Activated CD4-positive, alpha-beta T cell treated with anti-CD3 and anti-CD28 coated beads for 24 hours (primary cell): Measurements from ENCODE around the gene PPP2R2B.

Experiments used
- DNase-seq, 2 donors: peaks; one replicate each; pipeline ENCODE4 v3.0.0-alpha.2; 2020; ENCODE audit warnings: low read depth in 2 of 2

PPP2R2B gene

GRCh38 chr5:146878476-146879172 is at the start of gene PPP2R2B:
TSS of gene PPP2R2B (minus strand) at chr5:146878757.
- DNase-seq, result peak in 1 of 2 donors; percentile 27

- DNase-seq, result no peak
These were observed 45.6 kb upstream of the PPP2R2B start for GRCh38 chr5:146924132-146924531.

DNA sequence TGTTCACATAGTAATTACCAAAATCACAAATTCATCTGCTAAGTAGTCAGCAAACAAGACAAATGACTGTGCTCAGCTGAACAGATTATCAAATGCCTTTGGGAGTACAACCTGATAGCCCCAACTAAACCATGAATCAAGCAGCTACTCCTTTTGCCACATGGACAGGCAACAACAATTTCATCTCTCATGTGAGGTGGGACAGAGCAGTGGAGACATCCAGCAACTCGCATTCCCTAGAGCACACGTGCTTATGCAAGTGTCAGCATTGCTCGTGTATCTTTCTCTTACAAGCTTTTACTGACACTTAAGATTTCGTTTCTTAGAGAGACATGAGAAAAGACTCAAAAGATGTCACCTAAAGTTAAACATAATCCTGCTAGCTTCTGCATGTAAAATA is 42.7 kb upstream of the PPP2R2B start:
- no peak for DNase-seq

DNA sequence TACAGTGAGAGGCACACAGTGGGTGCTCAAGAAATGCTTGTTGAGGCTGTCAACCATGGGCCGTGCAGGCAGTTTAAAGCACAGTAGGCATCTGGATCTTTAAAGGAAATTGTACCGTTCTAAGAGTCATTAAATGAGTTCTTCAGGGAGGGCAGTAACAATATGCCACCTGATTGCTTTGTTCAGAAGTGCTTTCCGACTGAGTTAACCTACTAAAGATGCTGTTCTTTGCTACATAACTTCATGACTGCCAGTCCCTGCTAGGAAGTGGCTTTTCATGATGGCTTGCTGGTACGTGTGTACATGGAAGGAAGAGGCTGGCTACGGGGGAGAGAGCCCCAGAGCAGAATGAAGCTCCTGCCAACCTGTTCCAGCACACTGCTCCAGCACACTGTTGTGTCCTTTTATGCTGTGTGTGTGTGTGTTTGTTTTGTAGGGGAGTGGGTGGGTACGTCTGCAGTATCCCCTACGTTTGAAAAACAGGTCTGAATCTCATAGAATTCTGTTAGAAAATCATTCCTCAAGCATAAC is 41.9 kb upstream of the PPP2R2B start:
- DNase-seq, result no peak

- no peak for DNase-seq
These were observed 40.7 kb upstream of the PPP2R2B start for GRCh38 chr5:146919304-146919703.

- no peak for DNase-seq
These were observed 39.4 kb upstream of the PPP2R2B start for GRCh38 chr5:146917931-146918330.

GRCh38 chr5:146912874-146913273 is 34.3 kb upstream of the PPP2R2B start:
- DNase-seq, result no peak

DNA sequence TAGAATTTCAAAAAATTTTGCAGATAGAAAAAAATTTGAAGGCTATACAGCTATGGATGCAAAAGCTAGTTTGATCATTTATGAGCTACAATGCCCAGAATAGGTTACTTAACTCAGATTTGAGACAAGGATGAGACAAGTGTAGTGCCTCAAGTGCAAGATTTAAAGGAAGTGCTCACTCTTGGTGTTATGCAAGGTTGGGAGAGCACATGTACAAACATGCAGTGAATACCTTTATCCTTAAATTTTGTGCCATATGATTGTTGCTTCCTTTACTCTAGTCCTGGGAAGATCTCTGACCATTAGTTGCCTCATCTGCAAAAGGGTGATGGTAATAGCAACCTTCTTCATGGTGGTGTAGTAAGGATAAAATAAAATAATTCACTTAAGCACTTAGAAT is 31.7 kb upstream of the PPP2R2B start:
- DNase-seq, result no peak

- no peak for DNase-seq
These were observed 30.9 kb upstream of the PPP2R2B start for GRCh38 chr5:146909255-146910068.

DNA sequence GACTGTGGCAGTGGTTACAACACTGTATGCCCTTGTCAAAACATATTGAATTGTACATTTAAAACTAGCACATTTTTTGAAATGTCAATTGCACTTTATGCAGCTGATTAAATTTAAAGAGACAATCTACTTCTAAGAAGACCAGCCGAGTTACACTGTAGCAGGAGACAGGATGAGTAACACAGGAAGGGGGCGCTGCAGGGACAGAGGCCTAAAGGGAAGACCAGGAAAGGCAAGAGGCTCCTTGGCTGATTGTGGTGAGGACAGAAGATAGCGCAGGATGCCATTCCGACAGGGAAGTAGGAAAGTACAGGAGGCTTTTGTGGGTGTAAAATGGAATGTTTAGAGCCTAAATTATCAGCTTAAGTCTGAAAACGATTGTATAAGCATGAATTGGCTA is 28.2 kb upstream of the PPP2R2B start:
- no peak for DNase-seq

DNA sequence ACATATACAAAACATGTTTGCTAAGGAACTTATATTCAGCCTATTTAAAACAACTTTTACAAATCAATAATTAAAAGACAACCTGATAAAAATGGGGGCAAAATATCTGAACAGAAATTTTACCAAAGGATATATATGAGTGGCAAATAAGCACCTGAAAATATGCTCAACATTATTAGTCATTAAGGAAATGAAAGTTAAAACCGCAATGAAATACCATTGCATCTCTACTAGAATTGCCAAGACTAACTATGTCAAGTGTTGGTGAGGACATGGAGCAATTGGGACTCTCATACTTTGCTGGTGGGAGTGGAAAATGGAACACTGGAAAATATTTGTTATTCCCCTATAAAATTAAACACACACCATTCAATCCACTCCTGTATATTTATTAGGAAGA is 26.3 kb upstream of the PPP2R2B start:
- DNase-seq, result no peak

GRCh38 chr5:146903789-146904188 is 25.2 kb upstream of the PPP2R2B start:
- DNase-seq, result no peak

DNA sequence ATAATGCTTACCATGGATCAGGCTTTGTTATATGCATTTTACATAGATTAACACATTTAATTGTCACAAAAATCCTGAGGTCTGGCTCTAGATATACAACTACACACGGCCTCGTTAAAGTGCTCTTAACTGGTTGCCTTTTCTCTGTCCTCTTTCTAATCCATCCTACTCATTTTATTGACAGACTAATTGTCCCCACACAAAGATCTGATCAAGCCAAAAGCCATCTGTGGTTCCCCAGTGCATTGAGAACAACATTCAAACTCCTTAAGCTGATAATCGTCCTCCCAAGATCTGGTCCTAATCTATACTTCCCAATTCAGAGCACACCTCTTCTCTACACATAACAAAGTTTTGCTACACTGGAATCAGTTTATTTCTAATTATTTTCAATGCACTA is 23.9 kb upstream of the PPP2R2B start:
- no peak for DNase-seq

DNA sequence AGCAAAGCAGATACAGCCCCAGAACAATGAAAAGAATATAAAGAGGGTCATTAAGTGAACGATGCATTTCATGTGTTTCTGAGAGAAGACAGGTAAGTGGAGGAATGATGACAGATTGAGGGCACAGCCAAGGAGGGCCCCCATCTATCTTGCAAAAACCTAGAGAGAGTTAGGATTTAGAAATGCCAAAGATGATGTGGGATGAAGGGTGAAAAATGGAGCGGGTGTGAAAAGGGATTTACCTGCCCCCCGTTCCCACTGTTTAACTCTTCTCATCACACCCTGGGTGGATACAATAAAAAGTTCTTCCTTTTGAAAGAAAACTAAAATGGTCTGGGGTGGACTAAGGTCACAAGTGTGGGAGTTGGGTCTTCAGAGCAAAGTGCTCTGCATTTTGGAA is 18.5 kb upstream of the PPP2R2B start:
- no peak for DNase-seq

- no peak for DNase-seq
These were observed 16.4 kb upstream of the PPP2R2B start for GRCh38 chr5:146894753-146895521.

DNA sequence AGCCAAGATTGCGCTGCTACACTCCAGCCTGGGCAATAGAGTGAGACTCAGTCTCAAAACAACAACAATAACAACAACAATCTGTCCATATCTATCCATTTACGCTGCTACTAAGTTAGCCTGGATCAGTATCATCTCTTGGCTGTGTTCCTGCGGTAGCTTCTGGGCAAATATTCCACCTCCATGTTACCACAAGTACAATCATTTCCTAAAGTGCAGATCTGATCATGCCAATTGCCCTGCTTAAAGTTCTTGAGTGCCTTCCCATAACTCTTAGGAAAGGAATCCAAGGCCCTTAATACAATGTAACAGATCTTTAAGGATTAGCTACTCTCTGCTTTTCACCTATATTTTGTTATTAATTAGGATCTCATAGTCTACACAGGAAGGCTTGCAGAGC is 15.4 kb upstream of the PPP2R2B start:
- DNase-seq, result no peak

DNA sequence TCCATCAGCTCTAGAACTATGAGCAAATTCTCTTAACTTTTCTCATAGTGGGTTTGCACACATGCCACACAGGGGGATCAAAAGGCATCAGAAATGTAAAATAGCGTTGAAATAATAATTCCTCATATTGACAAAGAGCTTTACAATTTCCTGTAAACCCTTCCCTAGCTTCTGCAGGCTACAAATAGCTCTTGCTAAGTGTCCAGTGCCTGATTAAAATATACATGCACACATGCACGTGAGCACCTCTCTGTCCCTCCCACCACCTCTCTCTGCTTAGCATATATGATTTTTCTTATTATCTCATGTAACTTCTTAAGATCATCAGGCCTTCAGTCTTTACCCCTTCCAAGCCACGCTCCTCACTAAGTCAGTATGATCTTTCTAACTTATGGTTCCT is 13.7 kb upstream of the PPP2R2B start:
- no peak for DNase-seq

DNA sequence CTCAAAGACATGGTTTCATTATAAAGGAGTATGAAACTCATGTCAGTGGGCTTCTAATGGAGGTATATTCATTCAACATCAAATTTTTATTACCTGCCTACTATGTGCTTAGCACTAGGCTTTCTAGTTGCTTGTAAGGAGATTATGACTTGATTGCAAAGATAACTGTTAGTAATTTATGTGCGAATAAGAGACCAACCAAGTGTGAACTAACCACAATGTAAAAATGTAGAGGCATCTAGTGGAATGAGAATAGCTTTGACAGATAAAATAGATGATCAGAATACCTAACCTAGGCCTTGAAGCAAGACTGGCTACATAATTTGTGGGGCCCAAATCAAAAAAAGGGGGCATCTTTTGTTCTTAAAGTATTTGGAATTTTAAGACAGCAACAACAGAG is 13.0 kb upstream of the PPP2R2B start:
- DNase-seq, result no peak

DNA sequence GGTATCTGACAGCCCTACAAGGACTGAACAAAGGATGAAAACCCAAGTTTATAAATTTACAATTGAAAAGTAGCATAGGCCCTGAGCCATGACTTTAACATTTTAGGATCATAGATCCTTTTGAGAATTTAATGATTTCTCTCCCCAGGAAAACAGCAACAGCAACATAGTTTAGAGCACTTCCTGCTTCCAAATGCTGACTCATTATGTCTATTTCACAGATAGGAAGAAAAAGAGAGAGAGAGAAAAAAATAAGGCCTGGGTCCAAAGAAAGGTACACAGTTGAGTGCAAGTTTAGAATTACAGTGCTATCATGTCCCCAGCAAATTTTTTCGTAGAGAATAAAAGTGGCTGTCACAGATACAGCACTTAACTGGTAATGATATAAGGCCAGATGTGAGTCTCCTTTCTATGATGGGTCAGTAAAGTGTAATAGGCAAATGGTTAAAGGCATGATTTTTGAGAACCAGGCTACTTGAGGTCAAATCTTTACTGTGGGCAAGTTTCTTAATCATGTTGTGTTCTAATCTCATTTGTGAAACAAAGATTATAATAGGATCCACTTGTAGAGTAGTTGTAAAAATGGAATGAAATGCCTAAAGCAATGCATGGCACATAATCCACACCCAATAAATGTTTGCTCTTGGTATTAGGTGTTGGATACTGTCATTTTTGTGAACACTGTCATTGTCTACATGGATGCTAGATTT is 12.3 kb upstream of the PPP2R2B start:
- no peak for DNase-seq

- DNase-seq, result no peak
These were observed 11.5 kb upstream of the PPP2R2B start for GRCh38 chr5:146890066-146890465.

DNA sequence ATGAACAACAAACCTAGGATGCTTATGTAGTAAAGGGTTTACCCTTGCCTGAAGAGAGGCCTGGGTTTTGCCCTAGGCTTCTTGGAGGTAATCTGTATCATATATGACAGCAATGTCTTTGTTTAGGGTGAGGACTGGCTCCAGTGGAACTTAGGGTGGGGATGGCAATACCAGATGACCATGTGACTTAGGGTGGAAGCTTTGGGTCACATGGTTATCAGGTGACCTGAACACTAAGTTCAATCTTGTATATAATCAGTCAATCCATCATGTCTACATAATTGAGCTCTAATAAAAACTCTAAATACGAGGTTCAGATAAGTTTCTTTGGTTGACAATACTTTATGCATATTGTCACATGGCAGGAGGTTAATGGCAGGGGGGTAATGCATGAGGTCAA is 10.6 kb upstream of the PPP2R2B start:
- DNase-seq, result no peak
